Stimulated activated CD4-positive, alpha-beta T cell treated with anti-CD3 and anti-CD28 coated beads, Interleukin-2, amount 100 ng/mL, for 4 hours (primary cell): ENCODE measurements around the gene SLC40A1.

Experiments used
- DNase-seq: peaks from one replicate; pipeline ENCODE4 v3.0.0-alpha.2; 2020; ENCODE audit warnings: low read depth

SLC40A1 gene

GRCh38 chr2:189569295-189569910 is 11.2 kb downstream of the SLC40A1 start:
- DNase-seq, result no peak

- DNase-seq, result no peak
These were observed 14.5 kb downstream of the SLC40A1 start for GRCh38 chr2:189566046-189566445.

- no peak for DNase-seq
These were observed 19.1 kb downstream of the SLC40A1 start for GRCh38 chr2:189561371-189562038.

DNA sequence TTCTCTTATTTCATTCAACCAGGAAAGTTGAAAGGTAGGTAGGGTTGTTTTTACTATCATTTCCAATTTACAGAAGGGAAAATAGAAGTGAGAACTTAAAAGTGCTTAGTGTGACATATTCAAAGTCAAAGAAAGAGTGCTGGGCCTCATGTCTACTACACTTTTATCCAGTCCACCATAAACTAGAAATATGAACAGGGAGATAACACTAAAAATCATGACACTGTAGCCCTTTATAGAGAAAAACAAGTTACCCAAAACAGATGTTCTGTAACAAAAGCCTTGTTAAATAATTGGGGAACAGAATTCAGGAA is 20.4 kb downstream of the SLC40A1 start:
- no peak for DNase-seq

GRCh38 chr2:189559579-189560272 is 20.9 kb downstream of the SLC40A1 start:
- DNase-seq, result no peak

- DNase-seq, result no peak
These were observed 21.9 kb downstream of the SLC40A1 start for GRCh38 chr2:189558516-189559272.

GRCh38 chr2:189557373-189557772 is 23.2 kb downstream of the SLC40A1 start:
- DNase-seq, result no peak

- DNase-seq, result no peak
These were observed 24.1 kb downstream of the SLC40A1 start for GRCh38 chr2:189556526-189556925.

DNA sequence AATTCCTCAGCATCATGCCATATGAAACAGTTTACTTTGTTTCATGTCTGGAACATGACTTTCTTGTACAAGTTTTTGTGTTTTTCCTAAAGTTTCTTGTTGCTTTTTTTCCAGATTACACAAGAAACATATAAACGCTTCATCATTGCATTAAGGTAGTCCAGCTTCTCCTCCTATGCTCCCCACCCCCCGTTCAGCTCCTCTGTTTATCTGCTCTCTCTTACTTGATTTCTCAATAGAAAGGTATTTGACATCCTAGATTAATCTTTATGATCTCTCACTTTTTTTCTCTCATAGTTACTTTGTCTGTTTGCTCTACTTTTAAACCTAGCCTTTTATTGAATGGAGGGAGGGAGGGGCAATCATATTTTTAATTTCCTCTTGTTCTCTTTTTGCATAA is 25.4 kb downstream of the SLC40A1 start:
- no peak for DNase-seq

DNA sequence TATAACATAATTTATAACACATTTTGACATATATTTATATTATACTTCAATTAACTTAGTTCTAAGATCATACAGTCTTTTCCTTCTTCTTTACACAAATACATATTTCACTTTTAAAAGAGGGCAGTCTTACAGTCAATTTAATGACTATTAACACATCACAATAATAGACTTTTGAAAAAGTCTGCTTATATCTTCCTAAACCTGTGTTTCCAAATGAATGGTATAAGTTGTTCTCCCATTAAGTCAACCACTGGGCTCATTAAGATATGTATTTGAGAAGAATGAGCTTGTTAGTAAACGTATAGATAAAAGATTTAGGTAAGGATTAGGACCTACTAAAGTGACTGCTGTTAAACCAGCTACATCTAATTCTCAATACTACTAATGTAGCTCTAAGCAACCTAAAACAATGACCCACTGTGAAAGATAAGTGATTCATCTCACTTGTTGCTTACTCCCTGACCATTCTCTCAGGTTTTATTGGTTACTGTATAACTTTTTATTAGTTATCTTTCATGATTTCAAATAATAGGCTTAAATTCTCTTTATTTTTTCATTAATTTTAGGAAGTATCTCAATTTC is 27.0 kb downstream of the SLC40A1 start:
- no peak for DNase-seq

- no peak for DNase-seq
These were observed 27.6 kb downstream of the SLC40A1 start for GRCh38 chr2:189552991-189553404.

DNA sequence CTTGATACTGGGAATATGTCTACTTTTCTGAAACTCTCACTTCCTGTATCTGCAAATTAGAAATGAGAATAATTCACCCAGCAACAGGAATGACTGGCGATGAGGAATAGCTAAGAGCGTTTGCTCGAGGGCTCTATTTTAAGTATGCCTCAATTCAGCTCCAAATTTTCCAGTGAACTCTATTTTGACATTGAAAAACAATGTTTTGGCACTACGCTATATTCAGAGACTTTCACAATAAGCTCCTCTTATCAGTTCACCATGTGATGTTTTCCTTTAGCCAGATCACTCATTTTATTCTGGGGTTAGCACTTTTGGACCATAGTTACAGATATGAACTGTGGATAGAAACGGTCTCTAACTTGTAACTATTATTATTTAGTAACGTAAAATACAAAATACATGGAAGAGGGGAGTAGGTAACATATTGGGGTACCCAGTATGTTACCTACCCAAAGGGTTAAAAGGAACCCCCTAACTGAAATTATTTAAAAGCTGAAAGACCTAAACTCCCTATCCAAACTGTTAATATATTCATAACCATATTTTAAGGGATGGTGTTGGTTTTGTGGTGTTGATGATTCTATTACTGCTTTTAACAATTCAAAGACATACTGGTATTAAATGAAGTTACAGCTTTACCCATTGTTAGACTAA is 28.1 kb downstream of the SLC40A1 start:
- no peak for DNase-seq

DNA sequence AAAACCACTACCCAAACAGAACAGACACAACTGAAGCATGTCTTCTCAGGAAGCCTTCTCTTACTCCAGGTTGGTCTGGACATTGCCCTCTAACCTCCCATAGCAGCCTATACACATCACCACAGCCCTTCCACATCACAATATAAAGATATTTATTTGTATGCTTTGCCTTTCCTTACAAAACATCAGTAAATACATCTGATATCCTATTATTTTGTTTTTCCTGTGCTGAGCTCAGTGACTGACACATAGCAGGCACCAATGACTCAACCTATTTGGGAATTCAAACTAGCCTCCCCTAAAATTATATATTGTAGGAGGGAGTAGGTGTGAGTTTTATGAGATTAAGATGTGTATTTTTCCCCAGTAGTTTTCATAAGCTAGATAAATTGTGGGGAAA is 28.8 kb downstream of the SLC40A1 start:
- DNase-seq, result no peak

GRCh38 chr2:189549449-189549832 is 31.1 kb downstream of the SLC40A1 start:
- DNase-seq, result no peak

- no peak for DNase-seq
These were observed 31.7 kb downstream of the SLC40A1 start for GRCh38 chr2:189548666-189549448.

DNA sequence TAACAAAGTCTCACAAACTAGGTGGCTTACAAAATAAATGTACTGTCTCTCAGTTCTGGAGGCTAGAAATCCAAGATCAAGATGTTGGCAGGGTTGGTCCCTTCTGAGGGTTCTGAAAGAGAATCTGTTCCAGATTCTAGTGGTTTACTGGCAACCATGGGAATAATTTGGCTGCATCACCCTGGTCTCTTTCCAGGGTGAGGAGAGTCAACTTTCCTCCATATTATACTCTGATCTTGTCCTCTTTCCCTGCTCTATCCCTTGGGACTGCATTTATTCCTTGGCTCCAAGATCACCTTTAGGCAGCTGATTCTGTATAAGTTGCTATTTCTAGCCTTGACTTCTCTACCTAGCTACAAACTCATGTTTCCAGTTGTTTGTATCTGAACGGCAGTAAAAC is 35.2 kb downstream of the SLC40A1 start:
- no peak for DNase-seq

DNA sequence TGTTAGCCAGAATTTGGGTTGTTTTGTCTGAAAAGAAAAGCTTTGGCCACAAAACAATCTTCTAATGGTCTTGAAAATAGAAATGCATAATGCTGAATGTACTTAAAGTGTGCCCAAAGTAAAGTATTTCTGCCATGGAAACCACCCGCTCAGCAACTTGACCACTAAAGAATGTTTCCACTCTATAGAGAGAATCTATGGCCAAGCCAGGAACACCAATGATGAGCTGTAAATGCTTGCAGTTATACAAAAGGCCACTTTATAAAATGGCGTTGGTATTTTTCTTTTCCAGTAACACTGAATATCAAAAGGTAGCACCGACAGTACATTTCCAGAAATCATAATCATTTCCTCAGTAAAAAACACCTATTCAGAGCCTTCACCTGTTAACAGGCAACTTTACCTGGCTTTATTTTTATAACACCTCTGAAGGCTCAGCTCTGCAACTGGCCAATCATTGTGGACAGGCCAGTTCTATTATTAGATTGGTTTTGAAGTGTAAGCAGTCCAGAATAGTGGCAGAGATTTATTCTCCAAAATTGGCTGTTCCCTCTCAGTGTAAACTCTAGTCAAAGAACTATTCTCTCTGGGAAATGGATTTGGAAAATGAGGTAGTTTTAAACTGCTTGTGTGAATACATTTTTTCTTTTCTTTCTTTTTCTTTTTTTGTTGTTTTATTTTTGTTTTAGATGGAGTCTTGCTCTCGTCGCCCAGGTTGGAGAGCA is 36.1 kb downstream of the SLC40A1 start:
- no peak for DNase-seq

GRCh38 chr2:189543367-189543766 is 37.2 kb downstream of the SLC40A1 start:
- no peak for DNase-seq

DNA sequence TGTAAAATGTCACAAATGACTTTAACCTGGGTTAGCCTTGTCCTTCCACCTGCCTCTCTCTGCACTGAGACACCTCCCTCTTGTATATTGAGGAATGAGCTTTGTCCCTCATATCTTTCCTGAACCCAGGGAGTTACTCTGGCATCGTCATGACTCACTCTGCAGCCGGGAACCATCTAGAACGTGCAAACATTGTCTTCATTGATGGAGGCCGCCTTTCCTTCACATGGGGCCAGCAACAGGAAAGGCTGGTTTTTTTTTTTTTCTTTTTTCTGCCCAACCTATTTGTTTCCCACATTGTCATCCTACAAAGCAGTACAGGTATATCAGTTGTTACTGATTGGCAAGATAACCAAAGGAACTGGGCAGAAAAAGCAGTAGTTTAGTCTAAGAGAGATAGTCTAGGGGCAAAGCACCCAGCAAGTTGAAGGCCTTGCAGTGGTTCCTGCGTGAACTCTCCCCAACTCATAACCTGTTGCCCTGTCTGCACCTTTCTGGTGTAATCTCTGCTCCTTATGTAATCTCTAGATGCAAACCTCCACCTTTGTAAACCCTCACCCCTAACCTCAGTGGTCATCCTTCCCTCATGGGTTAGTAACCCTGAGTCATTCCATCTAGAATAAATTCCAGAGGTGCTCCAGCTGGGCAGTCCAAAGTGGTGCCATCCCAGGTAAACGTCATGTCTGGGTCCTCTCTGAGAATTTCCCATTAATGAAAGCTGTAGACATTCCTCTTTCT is 38.3 kb downstream of the SLC40A1 start:
- no peak for DNase-seq

- no peak for DNase-seq
These were observed 39.0 kb downstream of the SLC40A1 start for GRCh38 chr2:189541591-189541990.
